HuH-7 (cell line): ENCODE measurements around the gene SH3BP4.

Source experiments
- DNase-seq: peaks from one replicate; pipeline ENCODE4 v3.0.0; 2011; ENCODE audit warnings: low spot score

Gene SH3BP4

DNA sequence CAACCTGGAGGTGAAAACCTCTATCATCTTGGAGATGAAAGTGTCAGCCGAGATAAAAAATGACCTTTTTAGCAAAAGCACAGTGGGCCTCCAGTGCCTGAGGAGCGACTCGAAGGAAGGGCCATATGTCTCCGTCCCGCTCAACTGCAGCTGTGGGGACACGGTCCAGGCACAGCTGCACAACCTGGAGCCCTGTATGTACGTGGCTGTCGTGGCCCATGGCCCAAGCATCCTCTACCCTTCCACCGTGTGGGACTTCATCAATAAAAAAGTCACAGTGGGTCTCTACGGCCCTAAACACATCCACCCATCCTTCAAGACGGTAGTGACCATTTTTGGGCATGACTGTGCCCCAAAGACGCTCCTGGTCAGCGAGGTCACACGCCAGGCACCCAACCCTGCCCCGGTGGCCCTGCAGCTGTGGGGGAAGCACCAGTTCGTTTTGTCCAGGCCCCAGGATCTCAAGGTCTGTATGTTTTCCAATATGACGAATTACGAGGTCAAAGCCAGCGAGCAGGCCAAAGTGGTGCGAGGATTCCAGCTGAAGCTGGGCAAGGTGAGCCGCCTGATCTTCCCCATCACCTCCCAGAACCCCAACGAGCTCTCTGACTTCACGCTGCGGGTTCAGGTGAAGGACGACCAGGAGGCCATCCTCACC lies 90.2 kb downstream of the SH3BP4 start:
- DNase-seq = no peak

DNA sequence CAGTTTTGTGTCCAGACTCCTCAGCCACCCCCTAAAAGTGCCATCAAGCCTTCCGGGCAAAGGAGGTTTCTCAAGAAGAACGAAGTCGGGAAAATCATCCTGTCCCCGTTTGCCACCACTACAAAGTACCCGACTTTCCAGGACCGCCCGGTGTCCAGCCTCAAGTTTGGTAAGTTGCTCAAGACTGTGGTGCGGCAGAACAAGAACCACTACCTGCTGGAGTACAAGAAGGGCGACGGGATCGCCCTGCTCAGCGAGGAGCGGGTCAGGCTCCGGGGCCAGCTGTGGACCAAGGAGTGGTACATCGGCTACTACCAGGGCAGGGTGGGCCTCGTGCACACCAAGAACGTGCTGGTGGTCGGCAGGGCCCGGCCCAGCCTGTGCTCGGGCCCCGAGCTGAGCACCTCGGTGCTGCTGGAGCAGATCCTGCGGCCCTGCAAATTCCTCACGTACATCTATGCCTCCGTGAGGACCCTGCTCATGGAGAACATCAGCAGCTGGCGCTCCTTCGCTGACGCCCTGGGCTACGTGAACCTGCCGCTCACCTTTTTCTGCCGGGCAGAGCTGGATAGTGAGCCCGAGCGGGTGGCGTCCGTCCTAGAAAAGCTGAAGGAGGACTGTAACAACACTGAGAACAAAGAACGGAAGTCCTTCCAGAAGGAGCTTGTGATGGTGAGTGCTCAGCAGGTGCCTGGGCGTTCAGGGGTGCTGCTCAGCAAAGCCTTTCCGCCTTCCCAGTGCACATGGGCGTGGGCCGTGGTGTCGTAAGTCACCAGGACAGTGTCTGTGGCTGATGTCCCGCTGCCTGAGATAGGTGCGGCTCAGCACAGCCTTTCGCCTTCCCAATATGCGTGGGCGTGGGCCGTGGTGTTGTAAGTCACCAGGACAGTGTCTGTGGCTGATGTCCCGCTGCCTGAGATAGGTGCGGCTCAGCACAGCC lies 91.0 kb downstream of the SH3BP4 start:
- no peak for DNase-seq

DNA sequence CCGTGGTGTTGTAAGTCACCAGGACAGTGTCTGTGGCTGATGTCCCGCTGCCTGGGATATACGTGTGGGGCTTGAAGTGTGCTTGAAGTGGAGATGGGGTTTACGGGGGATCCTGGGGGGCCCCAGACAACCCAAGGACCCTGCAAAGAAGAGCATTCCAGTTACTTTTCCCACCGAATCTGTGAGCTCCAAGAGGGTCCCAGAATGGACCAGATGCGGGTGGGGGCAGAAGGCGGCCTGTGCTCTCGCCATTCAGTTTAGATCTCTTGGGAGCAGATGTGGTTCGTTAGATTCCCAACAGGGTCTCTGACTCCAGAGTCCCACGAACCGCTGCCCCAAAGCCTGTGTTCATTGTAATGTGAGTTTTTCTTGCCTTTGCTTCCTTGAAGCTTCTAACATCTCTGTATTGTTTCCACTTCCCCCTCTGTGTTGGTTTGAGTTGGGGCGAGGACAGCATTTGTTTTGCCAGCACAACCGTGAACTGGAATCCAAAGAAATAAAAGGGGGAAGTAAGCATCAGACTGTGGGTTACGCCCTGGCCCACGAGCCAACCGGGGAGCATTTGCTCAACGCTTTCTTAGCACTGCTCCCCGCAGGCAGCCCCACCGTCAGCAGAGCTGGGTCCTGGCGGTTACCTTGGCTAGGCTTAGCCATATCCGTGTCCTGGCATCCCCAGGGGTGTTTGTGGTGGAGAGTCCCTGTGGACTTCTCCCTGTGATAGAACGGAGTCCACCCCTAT lies 92.1 kb downstream of the SH3BP4 start:
- DNase-seq = no peak

DNA sequence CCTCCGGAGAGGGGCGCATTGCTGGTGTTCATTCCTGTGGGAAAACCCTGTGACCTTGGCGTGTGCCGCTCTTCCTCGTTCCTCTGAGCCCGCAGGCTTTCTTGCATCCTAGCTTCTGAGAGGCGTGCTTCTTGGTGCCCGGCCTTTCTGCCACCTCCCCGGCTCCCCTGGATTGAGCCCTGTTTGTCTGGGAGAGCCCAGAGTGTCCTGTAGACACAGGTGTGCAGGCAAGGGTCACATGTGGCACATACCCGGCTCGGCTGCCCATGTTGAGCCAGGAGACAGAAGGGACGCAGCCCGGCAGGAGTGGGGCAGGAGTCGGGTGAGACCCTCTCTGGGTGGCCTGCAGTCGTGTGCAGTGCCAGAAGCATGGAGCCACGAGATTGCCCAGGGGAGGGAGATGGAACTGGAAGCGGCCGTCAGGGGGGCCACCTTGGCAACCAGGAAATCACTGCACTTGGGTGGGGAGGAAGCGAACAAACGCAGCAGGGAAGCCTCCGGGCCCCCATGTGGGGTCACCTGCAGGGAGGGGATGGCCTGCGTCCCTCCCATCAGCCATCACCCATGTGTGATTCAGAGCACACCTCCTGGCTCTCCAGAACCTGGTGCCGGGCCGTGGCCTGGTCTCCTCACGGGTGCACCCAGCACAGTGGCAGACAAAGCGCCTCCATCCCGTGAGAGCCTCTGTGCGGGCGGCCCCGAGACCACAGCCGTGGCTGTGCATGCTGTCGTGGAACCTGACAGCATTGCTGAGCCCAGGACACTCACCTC lies 92.9 kb downstream of the SH3BP4 start:
- DNase-seq = no peak

DNA sequence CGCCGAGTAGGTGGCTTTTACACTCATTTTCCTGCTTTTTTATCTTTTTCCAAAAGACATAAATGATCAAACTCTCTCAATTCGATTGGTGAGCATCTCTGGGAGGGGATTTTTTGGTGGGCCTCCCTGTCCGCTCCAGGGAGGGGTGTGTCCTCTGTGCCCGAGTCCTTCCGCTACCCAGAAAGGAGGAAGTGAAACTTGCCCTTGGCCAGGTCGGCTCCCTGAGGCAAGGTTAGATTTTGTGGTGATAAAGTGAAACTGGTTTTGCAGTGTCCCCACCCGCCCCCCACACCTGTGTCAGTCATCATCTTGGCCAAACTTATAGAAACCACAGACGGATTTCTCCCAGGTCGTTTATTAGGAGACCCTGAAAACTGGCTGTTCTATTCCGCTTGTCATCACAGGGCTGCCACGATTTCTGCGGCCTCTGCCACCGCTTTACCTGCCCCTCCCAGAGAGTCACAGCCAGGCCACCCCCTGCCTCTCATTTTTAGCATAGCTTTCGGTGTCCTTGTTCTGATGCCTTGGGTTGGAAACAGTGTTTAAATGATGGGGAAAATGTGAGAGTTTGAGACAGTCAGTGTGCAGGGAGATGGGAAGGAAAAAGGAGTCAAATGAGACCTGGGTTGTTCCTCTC lies 93.6 kb downstream of the SH3BP4 start:
- DNase-seq = no peak

DNA sequence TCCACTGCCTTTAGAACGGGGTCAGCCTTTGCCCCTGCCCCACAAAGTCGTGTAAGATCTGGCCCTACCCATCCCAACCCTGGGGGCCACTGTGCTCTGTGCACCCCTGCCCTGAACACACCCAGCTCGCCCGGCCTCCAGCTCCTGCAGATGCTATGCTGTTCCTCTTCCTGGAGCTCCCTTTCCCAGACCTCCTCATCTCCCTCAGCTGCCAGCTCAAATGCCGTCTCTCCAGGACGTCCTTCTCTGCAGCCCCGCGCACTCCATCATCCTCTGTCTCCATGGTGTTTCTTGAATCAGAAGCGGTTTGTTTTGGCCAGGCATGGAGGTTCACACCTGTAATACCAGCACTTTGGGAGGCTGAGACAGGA lies 94.1 kb downstream of the SH3BP4 start:
- no peak for DNase-seq

DNA sequence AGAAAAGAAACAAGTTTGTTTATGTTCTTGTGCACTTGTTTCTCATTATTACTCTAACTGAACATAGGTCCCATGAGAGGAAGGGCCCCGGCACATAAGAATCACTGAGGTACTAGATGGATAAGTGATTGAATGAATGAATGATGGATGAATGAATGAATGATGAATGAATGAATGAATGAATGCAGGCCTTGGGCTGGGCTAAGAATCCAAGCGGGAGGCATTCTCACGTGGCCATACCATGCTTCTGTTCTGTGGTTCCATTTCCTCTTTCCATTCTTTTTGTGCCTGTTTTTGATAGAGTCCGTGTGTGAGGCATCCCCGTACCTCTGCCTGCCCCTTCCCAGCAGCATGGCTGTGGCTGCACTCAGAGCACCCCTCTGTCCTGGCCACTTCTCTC lies 94.8 kb downstream of the SH3BP4 start:
- no peak for DNase-seq

DNA sequence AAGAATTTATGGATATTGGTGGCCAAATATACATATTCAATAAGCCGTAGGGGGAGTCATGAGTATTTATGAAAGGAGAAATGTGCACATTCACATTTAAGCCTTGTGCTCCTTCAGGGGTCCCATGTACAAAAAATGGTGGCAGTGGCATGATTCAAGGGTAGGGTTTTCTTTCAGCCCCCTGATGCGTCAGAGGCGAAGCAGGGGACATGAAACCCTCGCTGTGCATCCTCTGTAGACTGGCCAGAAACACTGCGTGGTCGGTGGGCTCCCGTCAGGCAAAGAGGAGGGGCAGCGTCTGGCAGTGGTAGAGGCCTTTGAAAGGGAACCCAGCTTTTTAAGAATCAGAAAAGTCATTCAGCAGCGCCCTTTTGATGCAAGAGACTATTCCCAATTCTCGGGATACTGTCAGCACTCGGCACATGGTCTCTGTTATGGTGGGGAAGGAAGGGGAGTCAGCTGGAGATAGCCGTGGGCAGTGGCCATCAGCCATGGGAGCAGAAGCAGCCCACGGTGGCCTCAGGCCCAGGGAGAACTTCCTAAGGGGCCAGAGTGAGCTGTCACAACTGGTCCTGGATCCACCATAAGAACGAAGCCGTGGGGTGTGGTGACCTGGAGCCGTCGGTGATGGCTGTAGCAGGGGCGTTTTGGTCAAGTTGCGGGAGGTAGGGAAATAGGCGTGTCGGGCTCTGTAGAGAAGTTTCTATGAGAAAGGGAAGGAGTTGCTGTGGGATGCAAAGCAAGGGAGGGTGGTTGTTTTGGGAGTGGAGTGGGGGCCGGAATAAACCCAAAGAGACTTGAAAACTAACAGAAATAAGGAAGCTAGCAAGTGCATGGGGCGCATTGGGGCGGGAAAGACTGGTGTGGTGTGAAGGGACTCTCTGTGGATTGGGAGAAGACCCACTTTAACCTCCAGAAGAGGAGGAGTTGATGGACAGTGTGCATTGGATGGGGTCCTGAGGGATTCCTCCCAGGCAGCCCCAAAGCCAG lies 95.6 kb downstream of the SH3BP4 start:
- no peak for DNase-seq

DNA sequence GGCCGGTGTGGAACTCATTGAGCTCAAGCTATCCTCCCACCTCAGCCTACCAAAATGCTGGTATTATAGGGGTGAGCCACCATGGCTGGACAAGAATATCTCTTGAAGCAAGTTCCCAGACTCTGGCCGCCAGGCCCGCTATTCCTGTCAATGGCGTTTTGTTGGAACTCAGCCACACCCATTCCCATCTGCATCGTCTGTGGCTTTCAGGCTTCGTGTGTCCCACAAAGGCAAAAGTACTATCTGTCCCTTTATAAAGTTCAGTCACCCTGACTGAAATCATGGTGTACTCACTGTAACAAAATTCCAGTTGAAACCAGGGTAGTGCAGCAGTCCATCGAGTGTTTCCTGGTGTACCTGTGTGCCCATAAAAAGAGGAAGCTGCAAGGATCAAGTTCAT lies 96.7 kb downstream of the SH3BP4 start:
- DNase-seq = no peak

DNA sequence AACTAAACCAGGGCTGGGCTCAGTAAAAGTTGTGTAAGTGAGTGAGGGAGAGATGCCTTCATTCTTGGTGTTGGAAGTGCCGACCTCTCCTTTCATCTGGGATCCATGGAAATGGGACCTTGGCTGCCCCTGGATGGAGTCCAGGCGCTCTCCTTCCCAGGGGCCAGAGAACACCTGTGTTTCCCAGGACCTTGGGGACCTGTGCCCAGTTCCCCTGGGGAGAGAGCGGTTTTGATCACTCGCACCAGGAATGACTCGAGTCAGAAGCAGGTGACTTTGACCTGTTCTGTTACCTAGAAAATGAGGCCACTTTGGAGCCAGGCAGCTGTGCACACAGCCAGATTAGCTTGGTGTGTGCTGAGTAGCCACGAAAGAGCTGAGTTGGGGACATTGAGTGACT lies 97.3 kb downstream of the SH3BP4 start:
- DNase-seq = no peak

DNA sequence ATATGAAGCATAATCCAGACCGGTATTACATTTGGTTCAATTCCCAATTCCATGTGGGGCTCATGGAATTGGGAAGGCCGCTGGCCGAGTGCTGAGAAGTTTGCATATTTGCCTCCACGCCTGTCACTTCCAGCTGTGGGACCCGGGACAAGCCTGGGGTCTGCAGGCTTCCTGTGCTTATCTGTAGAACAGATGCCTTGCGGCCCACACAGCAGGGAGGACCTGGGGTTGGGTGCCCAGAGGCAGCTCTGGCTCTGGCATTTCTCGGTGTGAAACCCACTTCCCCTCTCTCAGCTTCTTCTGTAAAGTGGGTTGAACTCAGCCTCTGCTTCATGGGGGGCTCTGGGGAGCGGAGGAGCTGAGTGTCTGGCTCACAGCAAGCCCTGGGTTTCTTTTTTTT lies 97.9 kb downstream of the SH3BP4 start:
- DNase-seq = no peak

DNA sequence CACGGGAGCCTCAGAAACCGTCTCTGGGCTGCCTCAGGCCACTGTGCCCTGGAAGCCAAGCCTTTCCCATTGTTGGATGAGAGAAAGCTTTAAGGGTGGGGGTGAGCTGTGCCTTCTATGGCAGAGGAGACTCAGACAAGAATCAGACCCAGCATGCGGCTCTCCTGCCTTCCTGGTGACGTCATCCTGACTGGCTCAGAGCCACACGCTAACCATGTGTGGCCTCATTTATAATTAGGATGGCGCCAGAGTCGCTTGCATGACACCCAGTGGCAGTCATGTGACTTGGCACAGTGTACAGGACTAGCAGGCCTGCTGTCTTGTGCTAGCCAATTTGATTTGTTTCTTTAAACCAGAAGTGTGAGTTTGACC lies 99.1 kb downstream of the SH3BP4 start:
- no peak for DNase-seq

DNA sequence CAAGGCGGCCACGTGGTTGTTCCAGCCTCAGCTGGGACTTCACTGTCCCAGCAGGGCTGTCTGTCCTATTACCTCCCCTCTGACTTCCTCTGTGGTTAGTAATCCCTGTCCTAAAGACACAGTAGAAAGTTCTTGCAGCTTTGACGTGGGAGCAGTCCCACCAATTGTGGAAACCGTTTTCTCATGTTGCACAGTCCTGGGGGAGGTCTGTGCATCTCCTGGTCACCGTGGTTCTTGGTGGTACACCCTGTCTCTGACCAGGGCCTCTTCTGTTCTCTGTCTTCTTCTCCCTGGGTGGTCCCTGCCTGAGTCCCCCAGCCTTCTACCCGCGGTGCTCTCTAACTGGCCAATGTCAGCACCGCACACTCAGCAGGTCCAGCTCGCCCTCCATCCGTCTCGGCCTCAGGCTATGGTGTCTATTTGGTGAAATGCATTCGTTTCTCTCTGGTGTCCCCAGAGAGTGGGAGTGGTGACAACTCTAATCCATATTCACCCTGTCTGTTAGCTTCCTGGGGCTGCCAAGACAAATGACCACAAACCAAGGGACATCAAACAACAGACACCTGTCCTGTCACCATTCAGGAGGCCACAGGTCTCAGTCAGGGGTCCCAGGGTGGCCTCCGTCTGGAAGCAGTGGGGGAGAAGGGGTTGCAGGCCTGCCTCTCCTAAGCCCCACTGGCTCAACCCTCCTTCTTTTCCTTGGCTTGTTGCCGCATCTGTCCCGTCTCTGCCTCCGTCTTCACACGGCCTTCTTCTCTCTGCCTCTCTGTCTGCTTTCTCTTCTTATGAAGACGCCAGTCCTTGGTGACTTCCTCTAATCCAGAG lies 99.8 kb downstream of the SH3BP4 start:
- DNase-seq = no peak

DNA sequence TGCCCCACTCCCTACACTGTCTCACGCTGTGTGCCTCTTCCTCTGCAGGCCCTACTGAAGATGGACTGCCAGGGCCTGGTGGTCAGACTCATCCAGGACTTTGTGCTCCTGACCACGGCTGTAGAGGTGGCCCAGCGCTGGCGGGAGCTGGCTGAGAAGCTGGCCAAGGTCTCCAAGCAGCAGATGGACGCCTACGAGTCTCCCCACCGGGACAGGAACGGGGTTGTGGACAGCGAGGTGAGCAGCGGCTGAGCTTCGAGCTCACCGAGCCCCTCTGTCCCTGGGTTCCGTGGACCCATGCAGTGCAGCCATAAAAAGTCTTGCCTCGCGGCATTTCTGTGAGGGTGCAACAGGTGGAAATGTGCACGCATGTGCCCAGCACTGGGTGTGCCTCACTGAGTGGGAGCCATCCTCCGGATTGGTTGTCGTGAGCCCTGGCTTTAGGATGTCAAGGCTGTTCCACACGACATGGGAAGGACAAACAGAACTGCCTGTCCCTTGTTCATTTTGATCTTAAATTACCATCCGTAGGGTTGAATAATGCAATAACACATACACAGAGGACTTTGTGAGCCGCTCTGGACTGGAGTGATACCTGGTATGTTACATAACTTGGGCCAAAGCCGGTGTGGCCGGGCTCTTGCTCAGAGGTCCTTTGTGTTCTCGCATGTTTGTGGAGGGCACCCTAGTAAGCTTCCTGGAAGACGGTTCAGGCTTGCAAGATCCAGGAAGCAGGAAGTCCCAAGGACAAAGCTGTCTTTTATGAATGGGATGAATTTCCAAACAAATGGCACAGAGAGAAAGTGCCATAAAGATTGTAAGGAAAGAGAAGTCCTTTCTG lies 100.9 kb downstream of the SH3BP4 start:
- no peak for DNase-seq

DNA sequence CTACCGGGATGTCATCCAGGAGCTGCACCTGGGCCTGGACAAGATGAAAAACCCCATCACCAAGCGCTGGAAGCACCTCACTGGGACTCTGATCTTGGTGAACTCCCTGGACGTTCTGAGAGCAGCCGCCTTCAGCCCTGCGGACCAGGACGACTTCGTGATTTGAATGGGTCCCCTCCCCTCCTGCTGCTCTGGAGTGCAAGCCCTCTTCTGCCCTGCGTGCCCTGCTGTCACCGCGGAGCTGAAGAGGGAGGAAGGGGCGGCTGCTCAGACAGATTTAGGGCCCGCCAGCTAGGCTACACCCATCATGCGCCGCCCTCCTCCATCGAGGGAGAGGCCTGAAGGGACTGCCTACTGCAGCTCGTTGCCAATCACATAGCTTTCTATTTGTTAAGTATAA lies 101.8 kb downstream of the SH3BP4 start:
- no peak for DNase-seq

DNA sequence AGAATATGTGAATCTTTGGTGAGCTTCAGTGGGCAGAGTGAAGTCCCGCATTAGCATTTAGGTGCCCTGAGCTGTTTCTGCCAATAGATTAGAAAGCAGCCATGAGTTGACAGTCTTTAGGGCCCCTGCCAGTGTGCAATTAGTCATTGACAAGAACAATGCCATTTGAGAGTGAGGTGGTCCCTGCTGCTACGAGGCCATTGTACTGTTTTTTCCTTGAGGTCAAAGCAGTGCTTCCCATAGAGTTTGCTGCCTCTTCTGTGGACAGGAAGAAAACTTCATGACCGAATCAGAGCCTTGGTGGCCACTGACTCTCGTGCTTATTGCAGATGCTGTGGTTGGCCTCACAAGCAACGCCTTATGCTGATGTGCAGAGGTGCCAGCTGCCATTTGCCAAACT lies 102.7 kb downstream of the SH3BP4 start:
- DNase-seq = no peak

DNA sequence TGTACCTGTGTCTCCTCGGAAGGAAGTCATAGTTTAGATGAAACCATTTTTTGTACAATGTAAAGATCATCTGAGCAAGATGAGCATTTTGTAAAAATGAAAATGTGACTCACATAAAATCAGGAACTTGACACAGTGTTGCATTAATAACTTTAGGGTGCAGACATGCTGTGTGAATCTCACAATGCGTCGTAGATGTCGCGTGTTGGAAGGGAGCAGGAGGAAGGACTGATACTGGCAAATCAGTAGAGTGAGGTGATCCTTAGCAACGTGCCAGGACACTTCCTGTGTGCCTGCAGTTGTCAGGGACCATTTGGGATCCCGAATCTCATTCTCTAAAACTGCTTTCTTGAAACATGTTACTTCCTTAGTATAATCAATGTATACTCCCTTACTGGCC lies 103.1 kb downstream of the SH3BP4 start:
- DNase-seq = no peak

DNA sequence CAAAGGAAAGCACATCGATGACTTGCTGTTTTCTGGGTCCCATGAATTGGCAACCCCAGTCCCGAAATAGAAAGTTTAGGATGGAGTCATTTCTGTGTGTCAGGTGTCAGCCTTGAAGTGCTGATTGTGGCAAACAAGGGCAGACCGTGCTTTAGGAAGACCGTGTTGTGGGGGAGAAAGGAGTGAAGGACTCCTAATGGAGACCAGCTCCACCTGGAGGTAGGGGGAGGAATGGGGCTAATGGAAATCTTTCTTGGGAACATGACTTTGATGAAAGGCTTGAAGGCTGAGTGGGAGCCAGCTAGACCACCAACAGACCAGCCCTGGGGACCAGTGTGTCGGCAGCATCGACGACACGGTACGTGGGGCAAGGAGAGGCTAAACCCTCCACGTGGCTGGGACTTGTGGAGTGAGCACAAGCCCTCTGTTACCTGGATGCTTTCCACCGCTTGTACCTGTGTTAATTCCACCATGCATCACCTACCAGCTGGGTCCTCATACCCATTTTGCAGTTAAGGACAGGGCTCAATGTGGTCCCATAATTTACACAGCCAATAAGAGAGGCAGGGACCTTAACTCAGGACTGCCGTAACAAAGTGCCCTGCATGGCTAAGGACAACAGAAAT lies 104.2 kb downstream of the SH3BP4 start:
- DNase-seq = peak; percentile 90
